ENCODE data around the gene AKIRIN2. TPM values are rescaled to one million over a fixed set of nuclear protein-coding genes. Genes with fewer than 3 reads are reported as not detected.

AKIRIN2 gene
- total and polyA plus RNA-seq, 2 donors (not counting 3 experiments of a cell fraction or from before 2014, with no cell fraction given), result 19.0 to 46.4 TPM

DNA sequence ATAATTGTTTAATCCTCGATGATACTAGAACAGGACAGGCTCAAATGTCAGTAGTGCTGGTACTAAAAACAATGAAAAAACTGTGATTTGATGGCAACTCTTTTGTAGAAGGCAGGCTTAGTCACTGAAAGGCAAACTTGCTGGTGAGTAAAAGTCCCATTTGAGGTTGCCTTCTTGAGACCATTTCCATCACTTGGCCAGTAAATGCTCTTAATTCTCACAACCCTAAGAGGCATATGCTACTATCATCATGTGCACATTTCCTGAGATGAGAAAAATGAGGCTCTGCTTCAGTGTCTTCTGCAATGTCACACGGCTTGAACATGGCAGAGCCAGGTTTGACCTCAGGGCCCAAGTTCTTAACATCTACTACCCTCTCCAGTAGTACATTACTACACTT is 9.9 kb downstream of the AKIRIN2 start:
- CTCF ChIA-PET, result interaction anchor here (0.7 kb wide), 1 partner anchor 8 kb away, joined by 3 read pairs; no protein-coding TSS in a partner anchor
- DNase-seq (ENCODE audit: low read depth, low spot score), result no peak
- TF ChIP-seq, protein P1, sequence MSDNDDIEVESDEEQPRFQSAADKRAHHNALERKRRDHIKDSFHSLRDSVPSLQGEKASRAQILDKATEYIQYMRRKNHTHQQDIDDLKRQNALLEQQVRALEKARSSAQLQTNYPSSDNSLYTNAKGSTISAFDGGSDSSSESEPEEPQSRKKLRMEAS (IDR thresholded peaks at IDR 0.05; ENCODE audit: insufficient read depth, insufficient read length), result no peak
- TF ChIP-seq FOS (IDR thresholded peaks at IDR 0.05; ENCODE audit: borderline replicate concordance, insufficient read depth, low read length), result no peak
- TF ChIP-seq, protein P2, sequence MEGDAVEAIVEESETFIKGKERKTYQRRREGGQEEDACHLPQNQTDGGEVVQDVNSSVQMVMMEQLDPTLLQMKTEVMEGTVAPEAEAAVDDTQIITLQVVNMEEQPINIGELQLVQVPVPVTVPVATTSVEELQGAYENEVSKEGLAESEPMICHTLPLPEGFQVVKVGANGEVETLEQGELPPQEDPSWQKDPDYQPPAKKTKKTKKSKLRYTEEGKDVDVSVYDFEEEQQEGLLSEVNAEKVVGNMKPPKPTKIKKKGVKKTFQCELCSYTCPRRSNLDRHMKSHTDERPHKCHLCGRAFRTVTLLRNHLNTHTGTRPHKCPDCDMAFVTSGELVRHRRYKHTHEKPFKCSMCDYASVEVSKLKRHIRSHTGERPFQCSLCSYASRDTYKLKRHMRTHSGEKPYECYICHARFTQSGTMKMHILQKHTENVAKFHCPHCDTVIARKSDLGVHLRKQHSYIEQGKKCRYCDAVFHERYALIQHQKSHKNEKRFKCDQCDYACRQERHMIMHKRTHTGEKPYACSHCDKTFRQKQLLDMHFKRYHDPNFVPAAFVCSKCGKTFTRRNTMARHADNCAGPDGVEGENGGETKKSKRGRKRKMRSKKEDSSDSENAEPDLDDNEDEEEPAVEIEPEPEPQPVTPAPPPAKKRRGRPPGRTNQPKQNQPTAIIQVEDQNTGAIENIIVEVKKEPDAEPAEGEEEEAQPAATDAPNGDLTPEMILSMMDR (IDR thresholded peaks at IDR 0.05; ENCODE audit: extremely low read depth in 1 of 2, insufficient read depth in 1 of 2, low read depth in 1 of 2, low read length in 2 of 2), result no peak
- TF ChIP-seq GATA2 (IDR thresholded peaks at IDR 0.05; ENCODE audit: insufficient read depth, insufficient read length, low read depth, low read length), result no peak
- TF ChIP-seq MYC (IDR thresholded peaks at IDR 0.05; ENCODE audit: low read depth, low read length), result no peak
- no peak for TF ChIP-seq POLR2A (IDR thresholded peaks at IDR 0.05; ENCODE audit: low read depth, low read length)
- no peak for TF ChIP-seq EZH2 (IDR thresholded peaks at IDR 0.05; ENCODE audit: borderline replicate concordance, low read depth, low read length, severe bottlenecking)
- TF ChIP-seq JUN (IDR thresholded peaks at IDR 0.05; ENCODE audit: borderline replicate concordance, insufficient read depth, insufficient read length, low read depth), result no peak
- TF ChIP-seq POLR2AphosphoS5 (IDR thresholded peaks at IDR 0.05; ENCODE audit: insufficient read depth, low read depth, low read length), result no peak
- no peak overlapping the region for H3K27ac ChIP-seq (ENCODE audit: insufficient read depth, low read depth, low read length)
- intact Hi-C loops (cut with micrococcal nuclease), result no loop called here
- no peaks in the 10 kb centered on the region for H3K9me3 ChIP-seq (replicated peaks; ENCODE audit: control insufficient read depth, insufficient read depth, low read length)
- H3K9ac ChIP-seq (replicated peaks; ENCODE audit: extremely low read depth, insufficient read depth, low read length), result no peak overlapping the region
- H3K4me1 ChIP-seq (ENCODE audit: control insufficient read depth, extremely low read depth, insufficient read depth, low read length), result no peaks in the 10 kb centered on the region
- POLR2A ChIA-PET, result no interaction called here
- dilution Hi-C loops (cut with MboI; ENCODE audit: extremely low pct_ligation_motif_present, low sequenced_read_pairs), result no loop called here
- no peak overlapping the region for H2AFZ ChIP-seq (ENCODE audit: low read depth, low read length)
- H3K36me3 ChIP-seq (ENCODE audit: control insufficient read depth in 2 of 2, extremely low read depth in 1 of 2, insufficient read depth in 2 of 2, low read length in 2 of 2), result no peaks in the 10 kb centered on the region
- H3K4me3 ChIP-seq (replicated peaks in 1 of 3; ENCODE audit: insufficient read depth in 1 of 3, low read depth in 1 of 3, low read length in 3 of 3), result no peak overlapping the region
- FAIRE-seq, result no peak
- BruUV-seq (replicated peaks), result no TSS peak
- no peaks in the 10 kb centered on the region for H3K9me1 ChIP-seq (replicated peaks; ENCODE audit: control insufficient read depth, extremely low read depth, insufficient read depth, low read length)
- H3K27me3 ChIP-seq (ENCODE audit: control insufficient read depth in 2 of 2, insufficient read depth in 2 of 2, low read length in 2 of 2), result no peaks in the 10 kb centered on the region
- H3K79me2 ChIP-seq (ENCODE audit: control insufficient read depth, insufficient read depth, low read length), result peaks cover 100% of the 10 kb centered on the region
- peaks cover 15% of the 10 kb centered on the region for H4K20me1 ChIP-seq (replicated peaks; ENCODE audit: control insufficient read depth, extremely low read depth, insufficient read depth, low read length)
- no peak overlapping the region for H3K4me2 ChIP-seq (ENCODE audit: insufficient read depth, low read length)

Measured in endothelial cell of umbilical vein (primary cell).